Prostate gland (tissue), 2 donors: ENCODE measurements around the gene ALDH1B1.

Source experiments
- CTCF ChIP-seq, 4 experiments: fragments of 200-600 bp in 2 of 4; fragments of 450-650 bp in 2 of 4; sonication (generic) in 2 of 4; IDR thresholded peaks; 1 replicate in 3 of 4; 2 replicates in 1 of 4; pipeline ENCODE4 v1.5.1; 2016 to 2019; ENCODE audit warnings: antibody characterized with exemption in 4 of 4, mild to moderate bottlenecking in 2 of 4, moderate library complexity in 2 of 4
- POLR2A ChIP-seq: fragments of 450-650 bp; IDR thresholded peaks from one replicate; pipeline ENCODE4 v1.6.1; 2016; ENCODE audit warnings: antibody characterized with exemption, mild to moderate bottlenecking
- POLR2AphosphoS5 ChIP-seq: sonication (generic); formaldehyde crosslinking; IDR thresholded peaks from one replicate; pipeline ENCODE4 v1.6.1; 2017; ENCODE audit warnings: antibody characterized with exemption

GRCh38 chr9:38343552-38343951 lies 49.0 kb upstream of the ALDH1B1 start:
- TF ChIP-seq CTCF (IDR thresholded peaks at IDR 0.05), result no peak
- TF ChIP-seq POLR2A, result no peak
- TF ChIP-seq POLR2AphosphoS5, result no peak
